ENCODE data around the gene TTYH3.

The TTYH3 gene

GRCh38 chr7:2702594-2702957, 70.8 kb downstream of the TTYH3 start:
- DNase-seq (ENCODE audit: low read depth in 1 of 2, low spot score in 1 of 2): no peak

DNA sequence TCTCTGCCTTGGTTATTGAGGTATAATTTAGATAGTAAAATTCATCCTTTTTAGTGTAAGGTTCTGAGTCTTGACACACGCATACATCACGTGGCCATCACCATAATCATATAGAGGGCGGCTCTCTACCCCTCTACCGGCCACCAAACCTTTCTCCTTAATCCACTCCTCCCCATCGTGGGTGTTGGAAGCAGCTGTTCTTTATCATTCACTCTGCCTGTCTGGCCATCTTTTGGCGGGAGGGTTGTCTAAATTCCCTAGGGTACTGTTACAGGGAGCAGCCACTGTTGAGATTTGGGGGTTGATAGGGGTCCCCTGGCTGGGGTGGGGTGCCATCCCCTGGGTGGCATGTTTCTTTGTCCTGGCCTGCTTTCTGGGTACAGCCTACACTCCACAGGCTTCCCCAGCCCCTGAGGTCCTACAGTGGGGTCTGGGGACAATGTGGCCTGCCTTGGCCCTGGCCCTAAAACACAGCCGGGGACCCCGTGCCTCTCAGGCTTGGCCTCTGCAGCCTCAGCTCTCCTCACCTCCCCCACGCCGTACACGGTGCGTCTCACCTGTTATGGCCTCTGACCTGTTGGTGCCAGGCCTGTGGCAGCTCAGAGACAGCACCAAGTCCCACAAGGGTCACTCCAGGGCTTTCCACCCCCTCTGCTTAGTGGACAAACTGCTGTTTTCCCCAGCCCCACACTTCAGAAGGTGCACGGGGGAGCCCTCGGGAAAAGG, 73.7 kb downstream of the TTYH3 start:
- no peak for DNase-seq (ENCODE audit: low read depth in 1 of 2, low spot score in 1 of 2)

- DNase-seq (ENCODE audit: low read depth in 1 of 2, low spot score in 1 of 2): no peak
Measured at GRCh38 chr7:2706685-2707126, 74.9 kb downstream of the TTYH3 start.

GRCh38 chr7:2707481-2707880, 75.7 kb downstream of the TTYH3 start:
- no peak for DNase-seq (ENCODE audit: low read depth in 1 of 2, low spot score in 1 of 2)

DNA sequence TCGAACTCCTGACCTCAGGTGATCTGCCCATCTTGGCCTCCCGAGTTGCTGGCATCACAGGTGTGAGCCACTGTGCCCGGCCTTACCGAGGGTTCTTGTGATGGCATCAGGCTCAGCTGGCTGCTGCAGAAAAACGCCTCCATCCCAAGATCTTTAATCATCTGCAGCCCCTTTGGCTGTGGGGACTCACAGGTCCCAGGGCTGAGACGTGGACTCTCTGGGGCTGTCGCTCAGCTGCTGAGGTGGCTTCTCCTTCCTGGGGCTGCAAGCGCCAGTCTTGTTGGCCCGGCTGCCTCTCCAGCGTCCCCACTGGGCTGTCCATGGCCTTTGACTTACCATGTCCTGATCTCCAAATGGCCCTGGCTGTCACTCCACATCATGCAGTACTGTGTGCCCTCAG, 76.3 kb downstream of the TTYH3 start:
- DNase-seq (ENCODE audit: low read depth in 1 of 2, low spot score in 1 of 2): no peak

- no peak for DNase-seq (ENCODE audit: low read depth in 1 of 2, low spot score in 1 of 2)
Measured at GRCh38 chr7:2708547-2709310, 76.9 kb downstream of the TTYH3 start.

GRCh38 chr7:2709553-2710285, 77.9 kb downstream of the TTYH3 start:
- peak; percentile 61 to 65 for DNase-seq (ENCODE audit: low read depth in 1 of 2, low spot score in 1 of 2)

DNA sequence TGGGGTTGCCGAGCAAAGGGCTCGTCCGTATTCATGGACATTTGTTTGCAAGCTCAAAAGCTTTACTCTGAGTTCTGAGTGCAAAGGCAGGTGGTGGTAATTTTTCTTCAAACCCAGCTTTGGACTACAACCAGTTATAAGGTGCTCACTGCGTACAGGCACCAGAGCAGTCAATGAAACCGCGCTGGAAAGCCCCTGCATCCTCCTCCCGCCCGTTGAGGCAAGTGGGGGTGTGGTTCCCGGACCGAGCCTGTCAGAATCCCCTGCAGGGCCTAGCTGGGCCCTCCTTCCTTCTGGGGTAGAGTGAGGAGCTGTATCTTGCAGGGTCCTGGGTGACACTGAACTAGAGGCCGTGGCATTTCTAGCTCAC, 78.5 kb downstream of the TTYH3 start:
- DNase-seq (ENCODE audit: low read depth in 1 of 2, low spot score in 1 of 2): peak in 1 of 2 donors; percentile 26

DNA sequence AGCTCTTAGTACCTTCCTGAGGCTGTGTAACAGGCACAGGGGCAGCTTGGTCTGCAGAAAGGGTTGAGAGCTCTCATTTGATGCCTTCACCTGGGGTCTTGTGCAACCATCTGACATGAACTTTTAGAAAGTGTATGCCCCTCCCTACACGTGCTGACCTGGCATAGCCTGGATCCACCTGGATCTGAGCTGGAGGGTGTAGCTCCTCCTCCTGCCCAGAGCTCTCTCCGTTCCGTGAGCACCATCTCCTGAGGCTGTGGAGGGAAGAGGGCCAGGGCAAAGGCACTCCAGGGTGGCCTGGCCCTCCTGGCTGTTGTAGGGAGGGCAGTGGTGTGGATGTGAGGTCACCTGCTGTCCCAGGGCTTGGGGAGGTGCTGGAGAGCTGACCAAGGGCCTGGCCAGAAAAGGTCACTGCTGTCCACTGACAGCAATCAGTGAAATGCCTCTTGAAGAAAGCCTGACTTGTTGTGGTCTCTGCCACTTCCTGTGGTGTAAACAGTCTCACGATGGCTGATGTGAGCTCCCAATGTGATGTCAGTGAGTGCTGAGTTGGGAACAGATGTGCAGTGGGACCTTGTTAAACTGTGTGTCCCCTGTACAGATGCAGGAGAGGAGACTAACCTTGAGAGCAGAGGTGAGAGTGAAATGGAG, 79.2 kb downstream of the TTYH3 start:
- DNase-seq (ENCODE audit: low read depth in 1 of 2, low spot score in 1 of 2): no peak

- DNase-seq (ENCODE audit: low read depth in 1 of 2, low spot score in 1 of 2): no peak
Measured at GRCh38 chr7:2711895-2712675, 80.3 kb downstream of the TTYH3 start.

GRCh38 chr7:2713370-2713769, 81.6 kb downstream of the TTYH3 start:
- no peak for DNase-seq (ENCODE audit: low read depth in 1 of 2, low spot score in 1 of 2)

- DNase-seq (ENCODE audit: low read depth in 1 of 2, low spot score in 1 of 2): no peak
Measured at GRCh38 chr7:2713978-2714377, 82.2 kb downstream of the TTYH3 start.

All from activated T-helper 1 cell treated with anti-CD3 and anti-CD28 coated beads, Interleukin-2, amount 50 U/mL, for 16 hours (primary cell).